Colonic mucosa (tissue), 4 donors: Measurements from ENCODE around the gene EVI5. TPM values are rescaled to one million over a fixed set of nuclear protein-coding genes. Genes with fewer than 3 reads are reported as not detected.
"Not testable (repeated sequence)": the region's sequence is repeated elsewhere in the genome, so short reads cannot be mapped to it uniquely, and the experiment has no call there.

Source experiments
- DNase-seq: peaks from one replicate; pipeline ENCODE4 v3.0.0-alpha.2; 2020
- H3K27ac ChIP-seq: fragments of 200-600 bp; one replicate; pipeline ENCODE4 v1.8.0; 2021
- H3K27me3 ChIP-seq: fragments of 200-600 bp; one replicate; pipeline ENCODE4 v1.8.0; 2021
- H3K36me3 ChIP-seq: fragments of 200-600 bp; one replicate; pipeline ENCODE4 v1.8.0; 2021
- H3K4me1 ChIP-seq: fragments of 200-600 bp; one replicate; pipeline ENCODE4 v1.8.0; 2021; ENCODE audit warnings: mild to moderate bottlenecking
- H3K4me3 ChIP-seq: fragments of 200-600 bp; one replicate; pipeline ENCODE4 v1.8.0; 2021
- H3K9ac ChIP-seq, 2 donors: one replicate each; pipeline ENCODE4 v1.7.0; 2013; ENCODE audit warnings: control low read depth in 2 of 2, low read depth in 2 of 2, low read length in 2 of 2
- H3K9me3 ChIP-seq: fragments of 200-600 bp; one replicate; pipeline ENCODE4 v1.8.0; 2021
- intact Hi-C: fragments of 100-400 bp; cut with DNase I; formaldehyde crosslinking; loops from one replicate; pipeline ENCODE4 v1.14.1; 2022
- total RNA-seq, 2 donors: library from RNA; stranded (reverse); fragmentation: NEBNext Ultra II Directional in 1 of 2; extraction: Animal tissue kit (Norgen Biotek cat#: 25700) in 1 of 2; gene quantifications; one replicate each; pipeline ENCODE4 v1.2.1, GENCODE V29; 2021
- TF ChIP-seq, protein P1 (sequence below): fragments of 200-600 bp; IDR thresholded peaks from one replicate; pipeline ENCODE4 v1.8.0; 2022; ENCODE audit warnings: antibody characterized with exemption, mild to moderate bottlenecking
- donor health status: healthy.
- donor health status: DM: no; HTN: no; CAD: no.
- donor health status: DM: no; HTN: no; CAD: no.

The EVI5 gene
- total RNA-seq, 2 donors from 2014 or later: 23.9 to 29.0 TPM

GRCh38 chr1:92655197-92655801, 129.6 kb downstream of the EVI5 start:
- Histone ChIP-seq H3K4me1 (no peaks in the 10 kb centered on the region), H3K36me3 (no peaks in the 10 kb centered on the region), H3K9ac (no peak overlapping the region), H3K4me3 (no peak overlapping the region), H3K9me3 (no peaks in the 10 kb centered on the region), H3K27me3 (no peaks in the 10 kb centered on the region), H3K27ac (no peak overlapping the region)
- no peak for DNase-seq
- intact Hi-C loops: no loop called here
- TF ChIP-seq, protein P1, sequence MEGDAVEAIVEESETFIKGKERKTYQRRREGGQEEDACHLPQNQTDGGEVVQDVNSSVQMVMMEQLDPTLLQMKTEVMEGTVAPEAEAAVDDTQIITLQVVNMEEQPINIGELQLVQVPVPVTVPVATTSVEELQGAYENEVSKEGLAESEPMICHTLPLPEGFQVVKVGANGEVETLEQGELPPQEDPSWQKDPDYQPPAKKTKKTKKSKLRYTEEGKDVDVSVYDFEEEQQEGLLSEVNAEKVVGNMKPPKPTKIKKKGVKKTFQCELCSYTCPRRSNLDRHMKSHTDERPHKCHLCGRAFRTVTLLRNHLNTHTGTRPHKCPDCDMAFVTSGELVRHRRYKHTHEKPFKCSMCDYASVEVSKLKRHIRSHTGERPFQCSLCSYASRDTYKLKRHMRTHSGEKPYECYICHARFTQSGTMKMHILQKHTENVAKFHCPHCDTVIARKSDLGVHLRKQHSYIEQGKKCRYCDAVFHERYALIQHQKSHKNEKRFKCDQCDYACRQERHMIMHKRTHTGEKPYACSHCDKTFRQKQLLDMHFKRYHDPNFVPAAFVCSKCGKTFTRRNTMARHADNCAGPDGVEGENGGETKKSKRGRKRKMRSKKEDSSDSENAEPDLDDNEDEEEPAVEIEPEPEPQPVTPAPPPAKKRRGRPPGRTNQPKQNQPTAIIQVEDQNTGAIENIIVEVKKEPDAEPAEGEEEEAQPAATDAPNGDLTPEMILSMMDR: no peak

DNA sequence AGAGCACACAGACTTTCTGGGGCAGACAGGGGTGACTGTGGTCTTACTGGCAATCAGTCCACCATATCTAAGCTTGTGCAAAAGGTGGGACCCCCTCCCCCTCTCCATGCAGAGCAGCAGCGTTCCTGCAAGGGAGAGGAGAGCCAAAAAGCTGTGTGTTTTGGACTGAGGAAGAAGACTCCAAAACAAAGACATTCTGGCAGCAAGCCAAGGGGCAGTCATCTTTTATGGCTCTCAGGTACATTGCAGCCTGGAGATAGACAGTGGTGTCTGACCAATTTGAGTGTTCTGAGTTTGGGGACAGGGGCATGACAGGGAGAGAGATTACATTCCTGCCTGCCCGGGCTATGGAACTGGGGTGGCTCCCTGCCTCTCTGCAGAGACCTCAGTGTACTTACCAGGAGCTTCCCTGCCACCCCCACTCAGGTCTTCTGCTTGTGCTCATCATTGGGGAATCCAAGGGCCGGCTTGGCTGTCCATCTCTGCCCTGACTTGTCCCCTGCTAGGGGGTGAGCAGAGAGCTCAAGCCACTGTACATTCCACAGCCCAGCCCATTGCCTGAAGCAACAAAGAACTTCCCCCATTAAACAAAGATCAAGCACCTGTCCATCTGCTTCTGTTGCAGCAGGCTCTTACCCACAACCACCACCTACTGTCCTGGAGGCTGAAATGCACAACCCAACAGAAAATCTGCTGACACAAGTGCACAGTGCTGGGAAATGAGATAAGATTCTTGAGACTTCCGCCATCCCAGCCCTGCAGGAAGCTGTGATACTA, 131.1 kb downstream of the EVI5 start:
- no peak overlapping the region for H3K9ac ChIP-seq
- no peaks in the 10 kb centered on the region for H3K36me3 ChIP-seq
- H3K4me3 ChIP-seq: no peak overlapping the region
- no peaks in the 10 kb centered on the region for H3K9me3 ChIP-seq
- H3K27ac ChIP-seq: no peak overlapping the region
- intact Hi-C loops: no loop called here
- no peaks in the 10 kb centered on the region for H3K27me3 ChIP-seq
- DNase-seq: no peak
- H3K4me1 ChIP-seq: no peaks in the 10 kb centered on the region
- TF ChIP-seq, protein P1: no peak

DNA sequence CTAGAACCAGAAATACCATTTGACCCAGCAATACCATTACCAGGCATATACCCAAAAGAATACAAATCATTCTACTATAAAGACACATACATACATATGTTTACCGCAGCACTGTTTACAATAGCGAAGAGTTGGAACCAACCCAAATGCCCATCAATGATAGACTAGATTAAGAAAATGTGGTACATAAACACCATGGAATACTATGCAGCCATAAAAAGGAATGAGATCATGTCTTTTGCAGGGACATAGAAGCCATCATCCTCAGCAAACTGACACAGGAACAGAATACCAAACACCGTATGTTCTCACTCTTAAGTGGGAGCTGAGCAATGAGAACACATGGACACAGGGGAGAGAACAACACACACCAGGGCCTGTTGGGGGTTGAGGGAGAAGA, 144.2 kb downstream of the EVI5 start:
- intact Hi-C loops, H3K9me3 ChIP-seq, H3K4me1 ChIP-seq, DNase-seq, H3K4me3 ChIP-seq, H3K27ac ChIP-seq, H3K9ac ChIP-seq, H3K36me3 ChIP-seq, H3K27me3 ChIP-seq: not testable (repeated sequence)

DNA sequence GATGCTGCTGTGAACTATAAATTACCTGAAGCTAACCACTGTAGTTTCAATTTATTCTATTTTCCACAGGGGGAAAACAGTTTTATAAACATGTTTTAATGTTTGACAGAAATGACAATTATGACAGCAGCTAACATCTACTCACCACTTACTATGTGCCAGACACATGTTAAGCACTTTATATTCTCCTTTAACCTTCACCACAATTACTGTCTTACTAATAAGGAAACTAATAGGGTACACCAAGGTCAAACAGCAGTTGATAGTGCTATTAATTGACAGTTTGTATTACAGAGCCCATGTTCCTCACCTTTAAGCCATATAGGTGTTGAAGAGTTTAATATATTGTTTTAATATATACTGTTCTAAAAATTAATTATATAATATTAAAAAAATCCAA, 146.4 kb downstream of the EVI5 start:
- H3K27ac ChIP-seq: no peak overlapping the region
- H3K27me3 ChIP-seq: no peaks in the 10 kb centered on the region
- intact Hi-C loops: no loop called here
- no peaks in the 10 kb centered on the region for H3K9me3 ChIP-seq
- H3K4me1 ChIP-seq: no peaks in the 10 kb centered on the region
- no peak overlapping the region for H3K9ac ChIP-seq
- peaks cover 4% of the 10 kb centered on the region for H3K36me3 ChIP-seq
- no peak overlapping the region for H3K4me3 ChIP-seq
- no peak for DNase-seq
- TF ChIP-seq, protein P1: no peak

- H3K36me3 ChIP-seq, H3K4me1 ChIP-seq, DNase-seq, H3K27me3 ChIP-seq, intact Hi-C loops, H3K27ac ChIP-seq, H3K9ac ChIP-seq, H3K4me3 ChIP-seq, H3K9me3 ChIP-seq: not testable (repeated sequence)
Observed at GRCh38 chr1:92635203-92635602, 149.7 kb downstream of the EVI5 start.

DNA sequence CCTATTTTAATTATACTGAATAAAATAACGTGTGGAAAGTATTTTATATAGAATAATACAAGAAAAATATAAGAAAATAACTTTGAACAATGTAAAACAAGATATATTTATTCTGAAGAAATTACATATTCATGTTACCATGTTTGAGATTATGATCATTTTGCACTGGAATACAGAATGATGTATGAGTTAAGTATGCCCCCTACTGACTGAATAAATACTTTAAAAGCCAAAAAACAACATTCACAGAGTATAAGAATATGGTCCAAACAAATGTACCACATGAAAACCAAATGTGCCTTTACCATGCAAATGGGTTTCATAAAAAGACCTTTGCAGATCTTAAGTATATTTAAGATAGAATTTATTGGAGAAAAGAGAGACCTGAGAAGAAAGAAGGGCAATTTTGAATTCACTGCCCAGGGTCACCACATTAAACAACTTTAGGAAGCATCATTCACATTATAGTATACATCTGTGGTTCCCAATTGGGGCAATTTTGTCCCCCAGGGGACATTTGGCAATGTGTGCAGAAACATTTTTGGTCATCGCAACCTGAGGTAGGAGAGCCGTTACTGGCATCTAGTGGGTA, 161.6 kb downstream of the EVI5 start:
- Histone ChIP-seq H3K9me3 (no peaks in the 10 kb centered on the region), H3K27ac (no peak overlapping the region), H3K4me3 (no peak overlapping the region), H3K27me3 (no peaks in the 10 kb centered on the region), H3K9ac (no peak overlapping the region), H3K4me1 (no peaks in the 10 kb centered on the region), H3K36me3 (no peaks in the 10 kb centered on the region)
- intact Hi-C loops: no loop called here
- DNase-seq: no peak
- TF ChIP-seq, protein P1: peak; percentile 33
